ENCODE measurements around the gene TRMT61A.
"Not testable (repeated sequence)": the region's sequence is repeated elsewhere in the genome, so short reads cannot be mapped to it uniquely, and the experiment has no call there.

Gene TRMT61A

GRCh38 chr14:103509864-103510723 is 18.9 kb upstream of the TRMT61A start:
- no peak for DNase-seq

DNA sequence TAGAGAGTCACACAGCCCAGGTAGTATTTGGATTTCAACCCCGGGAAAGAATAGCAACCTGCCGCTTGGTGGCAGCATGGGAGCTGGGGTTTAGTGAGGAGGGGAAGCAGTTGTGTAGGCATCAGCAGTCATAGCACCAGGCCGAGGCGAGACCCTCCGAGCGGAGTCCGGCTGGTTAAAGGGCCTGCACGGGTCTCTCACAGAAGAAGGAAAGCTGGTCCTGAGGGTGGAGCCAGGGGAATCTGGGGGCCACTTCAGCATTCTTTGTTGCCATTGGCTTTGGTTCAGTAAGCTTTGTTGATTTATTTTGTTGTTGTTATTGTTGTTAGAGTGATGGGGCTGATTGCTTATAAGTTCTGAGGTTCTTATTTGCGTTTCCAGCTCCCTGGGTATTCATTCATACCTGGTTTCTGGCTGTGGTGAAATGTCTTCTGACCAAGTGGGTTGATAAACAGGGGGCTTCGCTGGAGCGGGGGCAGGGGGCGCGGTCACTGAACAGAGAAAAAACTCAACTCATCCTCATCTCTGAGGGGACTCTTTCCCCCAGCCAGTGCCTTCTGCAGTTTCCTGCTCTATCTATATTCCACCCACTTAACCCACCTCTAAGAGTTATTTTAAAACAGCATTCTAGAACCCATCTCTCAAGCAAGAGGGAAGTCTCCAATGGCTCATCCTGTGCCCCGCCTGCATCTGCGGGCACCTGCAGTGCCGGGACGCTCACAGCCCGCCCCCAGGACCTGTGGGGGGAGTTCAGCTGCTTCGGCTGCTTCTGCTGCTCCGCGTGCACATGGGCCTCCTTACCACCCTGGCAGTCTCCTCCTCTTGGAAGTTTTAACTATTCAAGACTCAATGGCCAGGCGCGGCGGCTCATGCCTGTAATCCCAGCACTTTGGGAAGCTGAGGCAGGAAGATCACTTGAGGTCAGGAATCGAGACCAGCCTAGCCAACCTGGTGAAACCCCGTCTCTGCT is 18.0 kb upstream of the TRMT61A start:
- DNase-seq: no peak

DNA sequence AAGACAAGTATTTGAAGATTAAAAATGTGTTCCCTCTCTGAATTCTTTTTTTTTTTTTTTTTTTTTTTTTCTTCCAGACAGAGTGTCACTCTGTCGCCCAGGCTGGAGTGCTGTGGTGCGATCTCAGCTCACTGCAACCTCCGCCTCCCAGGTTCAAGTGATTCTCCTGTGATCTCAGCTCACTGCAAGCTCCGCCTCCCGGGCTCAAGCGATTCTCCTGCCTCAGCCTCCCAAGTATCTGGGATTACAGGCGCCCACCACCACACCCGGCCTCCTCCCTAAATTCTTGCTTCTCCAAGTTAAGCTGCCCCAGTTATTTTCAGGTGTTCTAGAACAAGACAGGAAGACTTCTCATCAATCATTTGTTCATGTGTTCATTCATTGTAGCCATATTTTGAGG is 16.8 kb upstream of the TRMT61A start:
- not testable (repeated sequence) for DNase-seq

DNA sequence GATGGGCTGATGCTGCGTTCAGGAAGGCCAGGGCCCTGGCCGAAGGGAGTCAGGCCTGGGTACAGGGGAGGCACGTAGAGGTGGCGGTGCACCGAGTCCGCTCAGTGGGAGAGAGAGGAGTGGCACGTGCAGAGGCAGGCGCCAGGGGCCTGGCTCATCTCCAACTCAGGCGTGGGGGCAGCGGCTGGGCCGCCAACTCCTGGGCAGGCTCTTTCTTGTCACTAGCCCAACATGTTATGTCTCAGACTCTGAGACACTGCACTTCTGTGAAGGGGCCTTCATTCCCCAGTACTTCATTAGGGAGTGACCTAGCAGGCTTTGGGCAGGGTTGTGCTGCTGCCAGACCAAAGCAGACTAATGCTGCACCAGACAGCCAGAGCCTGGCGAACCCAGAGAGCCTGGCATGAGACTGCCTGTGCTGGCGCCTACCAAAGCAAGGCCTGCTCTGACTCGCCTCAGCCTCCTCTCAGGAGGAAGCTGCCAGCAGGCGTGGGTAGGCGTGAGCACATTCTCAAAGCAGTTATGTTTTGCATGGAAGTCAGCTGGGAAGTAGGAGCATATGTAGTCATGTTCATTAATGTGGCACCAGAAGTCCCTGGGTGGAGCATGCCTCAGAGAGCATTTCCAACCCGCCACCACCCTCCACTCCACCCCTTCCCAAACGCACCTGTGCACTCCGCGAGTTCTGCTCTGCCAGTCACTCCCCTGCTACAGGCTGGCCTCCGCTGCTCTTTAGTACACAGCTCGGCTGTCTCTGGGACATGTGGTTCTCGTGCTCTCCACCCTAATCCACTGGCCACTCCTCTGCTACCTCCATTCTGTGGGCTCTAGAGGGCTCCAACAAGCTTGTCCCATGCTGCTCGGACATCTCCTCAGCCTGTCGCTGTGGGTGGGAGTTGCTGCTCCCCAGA is 16.0 kb upstream of the TRMT61A start:
- DNase-seq: no peak

GRCh38 chr14:103514596-103515421 is 14.2 kb upstream of the TRMT61A start:
- no peak for DNase-seq

- no peak for DNase-seq
Measured at GRCh38 chr14:103516426-103517173, 12.4 kb upstream of the TRMT61A start.

DNA sequence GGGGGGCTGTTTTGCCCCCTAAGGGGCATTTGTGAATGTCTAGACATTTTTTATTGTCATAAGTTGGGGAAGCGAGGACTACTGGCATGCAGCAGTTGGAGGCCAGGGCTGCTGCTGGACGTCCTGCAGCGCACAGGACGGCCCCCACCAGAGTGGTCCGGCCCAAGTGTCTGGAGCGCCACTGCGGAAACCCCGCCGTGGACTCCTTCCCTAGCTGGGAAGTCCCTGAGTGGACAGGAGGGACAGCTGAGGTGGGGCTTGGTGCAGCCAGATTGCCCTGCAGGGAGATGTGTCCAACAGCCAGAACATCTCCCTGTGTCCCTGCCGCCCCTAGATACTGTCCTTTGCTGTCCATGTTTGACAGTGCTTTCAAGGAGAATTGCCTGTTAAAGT is 11.8 kb upstream of the TRMT61A start:
- no peak for DNase-seq

GRCh38 chr14:103517721-103518421 is 11.1 kb upstream of the TRMT61A start:
- DNase-seq: no peak

DNA sequence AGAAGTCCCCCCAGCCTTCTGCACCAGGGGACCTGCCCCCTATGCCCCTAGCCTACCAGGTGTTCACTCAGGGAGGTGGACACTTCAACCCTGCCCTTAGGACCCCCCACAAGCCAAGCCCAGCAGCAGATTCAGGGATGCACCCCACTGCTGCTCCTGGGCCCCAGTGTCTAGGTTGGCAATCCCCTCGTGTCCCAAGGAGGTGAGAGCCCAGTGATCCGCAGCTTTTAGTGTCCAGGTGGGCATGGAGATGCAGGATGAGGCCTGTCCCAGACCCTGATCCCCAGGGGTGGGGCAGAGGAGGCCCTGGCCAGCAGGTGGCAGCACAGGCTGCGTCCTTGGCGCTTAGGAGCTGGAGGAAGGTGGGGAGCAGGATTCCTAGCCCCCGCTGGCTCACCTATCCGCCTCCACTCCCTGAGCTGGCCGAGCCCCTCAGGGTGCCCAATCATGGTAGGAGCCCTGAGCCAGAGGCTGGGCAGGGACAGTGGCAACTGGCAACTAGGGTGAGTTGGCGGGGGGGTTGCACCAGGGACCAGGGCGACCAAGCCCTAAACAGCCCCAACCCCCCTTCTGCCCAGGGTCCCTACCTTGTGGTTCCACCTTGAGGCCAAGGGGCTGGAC is 10.5 kb upstream of the TRMT61A start:
- DNase-seq: peak in 1 of 2 donors; percentile 17

DNA sequence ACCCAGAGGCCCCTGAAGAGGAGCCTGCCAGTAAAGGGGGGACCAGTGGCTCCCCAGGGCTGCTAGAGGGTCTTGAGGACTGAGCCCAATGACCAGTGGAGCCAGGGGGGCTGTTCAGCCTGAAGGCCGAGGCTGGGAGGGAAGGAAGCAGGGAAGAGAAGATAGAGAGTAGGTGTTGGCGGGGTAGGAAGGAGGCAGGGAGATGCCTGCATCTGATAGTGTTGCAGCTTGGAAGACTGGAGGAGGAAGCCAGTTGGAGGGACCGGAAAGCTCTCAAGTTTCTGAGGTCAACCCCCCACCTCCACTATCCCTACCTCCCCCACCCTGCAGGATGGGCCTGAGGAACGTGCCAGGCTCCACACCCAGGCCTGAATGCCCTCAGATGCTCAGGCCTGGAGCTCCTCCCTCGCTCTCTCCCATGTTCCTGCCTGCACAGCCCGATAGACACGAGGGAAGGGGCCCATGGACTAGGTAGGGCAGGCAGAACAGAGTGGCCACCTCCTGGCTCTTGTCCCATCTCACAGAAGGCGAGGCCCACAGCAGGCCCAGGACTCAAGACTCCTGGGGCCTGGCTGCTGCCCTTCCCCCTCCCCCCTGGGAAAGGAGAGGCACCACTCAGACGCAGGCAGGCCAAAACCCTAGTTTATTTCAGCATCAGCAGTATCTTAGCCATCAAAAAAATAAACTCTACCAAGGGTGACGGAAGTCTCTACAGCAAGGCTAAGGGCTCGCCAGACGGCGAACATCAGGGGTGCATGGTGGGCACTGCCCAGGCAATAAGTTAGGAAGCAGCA is 9.8 kb upstream of the TRMT61A start:
- no peak for DNase-seq

- no peak for DNase-seq
Measured at GRCh38 chr14:103519837-103520212, 9.2 kb upstream of the TRMT61A start.

DNA sequence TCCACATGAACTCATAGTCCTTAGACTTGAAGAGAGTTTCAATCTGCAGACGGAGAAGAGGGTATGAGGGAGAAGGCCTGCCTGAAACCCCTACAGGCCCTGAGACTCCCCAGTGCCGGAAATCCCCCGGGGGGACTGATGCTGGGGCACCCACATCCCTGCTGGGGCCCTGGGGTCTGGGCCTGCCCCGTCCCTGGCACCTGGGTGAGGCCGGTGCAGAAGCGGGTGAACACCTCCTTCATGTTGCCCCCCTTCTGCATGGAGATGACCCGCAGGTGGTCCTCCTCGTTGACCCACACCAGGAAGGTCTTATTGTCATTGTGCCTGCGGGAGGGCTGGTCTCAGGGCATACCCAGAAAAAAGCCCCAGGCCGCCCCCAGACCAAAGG is 8.7 kb upstream of the TRMT61A start:
- no peak for DNase-seq

DNA sequence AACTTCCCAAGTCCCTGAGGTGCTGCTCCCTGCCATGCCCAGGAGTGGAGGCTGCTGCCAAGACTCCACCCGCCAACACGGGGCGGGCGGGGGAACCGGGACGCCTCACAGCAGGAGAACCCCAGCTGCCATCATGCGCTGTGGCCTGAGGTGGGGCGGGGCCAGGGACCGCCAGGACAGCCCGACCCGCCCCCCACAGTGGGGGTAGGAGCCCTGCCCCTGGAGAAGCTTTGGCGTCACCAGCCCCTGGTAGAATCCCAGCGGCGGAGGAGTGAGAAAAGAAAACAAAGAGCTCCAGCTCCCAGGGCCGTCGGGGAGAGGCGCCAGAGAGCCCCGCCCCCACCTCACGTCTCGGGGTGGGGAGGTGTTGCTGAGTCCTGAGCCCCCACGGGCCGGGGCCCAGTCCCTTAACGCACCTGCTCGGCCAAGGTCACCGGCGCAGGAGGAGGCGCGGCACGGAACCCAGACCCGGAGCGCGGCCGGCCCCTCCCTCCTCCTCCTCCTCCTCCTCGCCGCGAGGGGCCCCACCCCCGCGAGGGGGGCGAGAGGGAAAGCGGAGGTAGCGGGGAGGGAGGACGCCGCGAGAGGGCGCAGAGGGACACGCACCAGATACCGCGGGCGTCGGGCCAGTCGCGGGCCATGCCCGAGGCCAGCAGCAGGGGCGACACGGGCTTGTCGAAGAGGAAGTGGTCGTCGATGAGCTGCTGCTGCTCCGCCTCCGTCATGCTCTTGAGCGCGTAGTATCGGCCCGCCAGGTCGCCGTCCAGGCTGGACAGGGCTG is 8.1 kb upstream of the TRMT61A start:
- peak; percentile 46 to 58 for DNase-seq

DNA sequence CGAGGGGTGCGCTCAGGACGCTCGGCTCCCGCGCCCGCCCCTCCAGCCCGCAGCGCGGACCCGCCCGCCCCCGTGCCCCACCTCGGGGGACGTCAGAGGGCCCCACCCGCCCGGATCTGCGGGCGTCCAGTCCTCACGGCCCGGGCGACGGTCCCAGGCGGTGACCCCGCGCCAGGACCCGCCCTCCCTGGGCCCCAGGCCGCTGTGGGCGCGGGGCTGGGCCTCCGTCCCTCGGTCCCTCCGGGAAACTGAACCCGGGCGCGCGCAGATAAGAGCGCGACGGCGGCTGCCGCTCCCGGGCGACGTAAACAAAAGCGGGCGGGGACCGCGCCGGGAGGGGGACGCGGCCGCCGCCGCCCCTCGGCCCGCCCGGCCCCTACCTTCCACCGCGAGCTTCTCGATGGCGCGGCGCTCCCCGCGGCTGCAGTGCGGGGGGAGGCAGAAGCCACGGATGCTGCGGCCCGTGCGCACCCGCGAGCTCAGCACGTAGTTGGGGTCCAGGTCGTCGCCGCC is 7.5 kb upstream of the TRMT61A start:
- DNase-seq: no peak

DNA sequence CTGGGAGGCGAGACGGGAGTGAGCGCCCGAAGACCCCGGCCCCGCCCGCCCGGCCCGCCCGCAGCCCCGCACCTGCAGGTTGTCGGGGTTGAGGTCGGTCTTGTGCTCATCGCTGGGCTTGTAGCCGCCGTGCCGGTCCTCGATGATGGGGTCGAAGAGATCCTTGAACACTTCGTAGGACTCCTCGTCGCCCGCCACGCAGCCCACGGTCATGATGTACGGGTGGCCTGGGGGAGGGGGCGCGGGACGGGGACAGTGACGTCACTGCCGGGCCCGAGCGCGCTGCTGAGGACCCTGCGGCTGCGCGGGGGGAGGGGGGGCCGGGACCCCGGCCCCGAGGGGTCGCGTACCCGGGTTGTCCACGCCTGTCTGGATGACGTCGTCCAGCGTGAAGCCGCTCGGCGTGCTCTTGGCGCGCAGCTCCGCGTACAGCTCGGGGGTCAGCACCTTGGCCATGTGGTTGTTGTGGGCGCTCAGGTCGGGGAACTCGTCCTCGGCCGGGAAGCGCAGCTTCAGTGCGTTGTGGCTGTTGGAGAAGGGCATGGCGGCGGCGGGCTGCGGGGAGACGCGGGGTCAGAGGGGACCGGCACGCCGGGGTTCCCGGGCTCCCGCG is 6.9 kb upstream of the TRMT61A start:
- no peak for DNase-seq

- no peak for DNase-seq
Measured at GRCh38 chr14:103522649-103523574, 6.1 kb upstream of the TRMT61A start, which contains the start of gene CKB. TSS of gene CKB (minus strand) at chr14:103522830. CDS start at chr14:103522493, 337 bp downstream.

All from bone marrow (tissue), 2 donors.